ENCODE results near the gene HECA. TPM values are rescaled to one million over a fixed set of nuclear protein-coding genes. Genes with fewer than 3 reads are reported as not detected.

Gene HECA
- total and polyA plus RNA-seq, 2 of the 4 experiments (the other 2 are of a cell fraction) = 3.1 to 4.3 TPM

DNA sequence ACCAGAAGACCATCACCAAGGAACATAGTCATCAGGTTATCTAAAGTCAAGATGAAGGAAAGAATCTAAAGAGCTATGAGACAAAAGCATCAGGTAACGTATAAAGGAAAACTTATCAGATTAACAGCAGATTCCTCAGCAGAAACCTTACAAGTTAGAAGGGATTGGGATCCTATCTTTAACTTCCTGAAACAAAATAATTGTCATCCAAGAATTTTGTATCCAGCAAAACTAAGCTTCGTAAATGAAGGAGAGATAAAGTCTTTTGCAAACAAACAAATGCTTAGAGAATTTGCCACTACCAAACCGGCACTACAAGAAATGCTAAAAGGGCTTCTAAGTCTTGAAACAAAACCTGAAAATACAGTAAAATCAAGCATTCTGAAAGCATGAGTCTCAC is 71.0 kb downstream of the HECA start:
- no peak overlapping the region for H2AK5ac ChIP-seq (ENCODE audit: low read depth, low read length)
- POLR2A ChIA-PET (ENCODE audit: unreplicated experiment) = no interaction called here
- H3K36me3 ChIP-seq (ENCODE audit: control insufficient read depth, insufficient read depth, low read length) = no peaks in the 10 kb centered on the region

More for the DNA sequence above, 71.0 kb downstream of the HECA start:
- CTCF ChIA-PET = interaction anchor here (0.7 to 0.9 kb wide), 2 partner anchors 14 to 160 kb away, joined by 3 to 4 read pairs; no protein-coding TSS in a partner anchor
- Histone ChIP-seq H4K8ac (ENCODE audit: low read depth in 2 of 2, low read length in 2 of 2) (no peak overlapping the region), H3K23ac (ENCODE audit: low read depth, low read length) (no peak overlapping the region), H2AFZ (replicated peaks; ENCODE audit: low read length, poor library complexity) (no peak overlapping the region), H3K27me3 (ENCODE audit: control insufficient read depth, insufficient read depth, low read length) (no peaks in the 10 kb centered on the region), H4K5ac (ENCODE audit: low read depth, low read length) (no peak overlapping the region), H3K4me2 (ENCODE audit: low read depth, low read length) (no peak overlapping the region), H3K56ac (ENCODE audit: extremely low read depth, insufficient read depth, low read length) (no peak overlapping the region), H3K27ac (ENCODE audit: insufficient read depth, low read length) (no peak overlapping the region), H3K4me1 (ENCODE audit: control insufficient read depth, insufficient read depth, low read length) (no peaks in the 10 kb centered on the region), H2BK15ac (ENCODE audit: low read depth, low read length) (no peak overlapping the region), H3K9ac (ENCODE audit: low read depth, low read length) (no peak overlapping the region), H3K14ac (replicated peaks; ENCODE audit: low read depth, low read length) (no peak overlapping the region), H3K9me3 (ENCODE audit: control insufficient read depth, insufficient read depth, low read length) (peaks cover 11% of the 10 kb centered on the region; the same call in 1 of the 2 replicates), H2BK5ac (ENCODE audit: low read depth, low read length, poor library complexity, severe bottlenecking) (no peak overlapping the region), H4K20me1 (ENCODE audit: insufficient read depth, low read length) (no peaks in the 10 kb centered on the region), H3K79me1 (ENCODE audit: low read depth in 1 of 2, low read length in 2 of 2) (no peaks in the 10 kb centered on the region), H2BK120ac (ENCODE audit: low read depth, low read length) (no peak overlapping the region), H3K9me1 (ENCODE audit: insufficient read depth, low read length) (no peaks in the 10 kb centered on the region), H3K4ac (ENCODE audit: low read depth, low read length) (no peak overlapping the region), H3K4me3 (ENCODE audit: insufficient read depth, low read depth, low read length) (no peak overlapping the region), H4K91ac (ENCODE audit: insufficient read depth, low read depth, low read length) (no peak overlapping the region), H3K18ac (ENCODE audit: low read depth, low read length) (no peak overlapping the region), H2BK20ac (ENCODE audit: low read depth, low read length) (no peak overlapping the region), H2AK9ac (replicated peaks; ENCODE audit: low read depth, low read length, poor library complexity) (no peak overlapping the region)
- ATAC-seq (ENCODE audit: low read depth) = no peak
- dilution Hi-C loops (cut with HindIII; ENCODE audit: low sequenced_read_pairs, unreplicated experiment) = no loop called here
- no CpG with 5 or more reads among the region's 3 CpGs for WGBS, 2 experiments (ENCODE audit: extremely low coverage in 2 of 2, insufficient read length in 1 of 2)
- no peak for DNase-seq
- in situ Hi-C loops (cut with MboI; ENCODE audit: low sequenced_read_pairs) = no loop called here
- no TSS peak for BruUV-seq (replicated peaks)
- intact Hi-C loops (cut with micrococcal nuclease) = no loop called here
- TF ChIP-seq FOS (IDR thresholded peaks at IDR 0.05; ENCODE audit: low read depth, low read length) = no peak
- TF ChIP-seq MAFK (IDR thresholded peaks at IDR 0.05; ENCODE audit: low read depth, low read length) = no peak
- no peak for TF ChIP-seq RCOR1 (IDR thresholded peaks at IDR 0.05; ENCODE audit: insufficient replicate concordance, low read length)
- TF ChIP-seq RFX5 (IDR thresholded peaks at IDR 0.05; ENCODE audit: low read depth, low read length) = no peak
- TF ChIP-seq SMC3 (IDR thresholded peaks at IDR 0.05; ENCODE audit: low read depth, low read length) = no peak
- no peak for TF ChIP-seq BHLHE40 (IDR thresholded peaks at IDR 0.05; ENCODE audit: low read depth, low read length)
- no peak for TF ChIP-seq MXI1 (IDR thresholded peaks at IDR 0.05; ENCODE audit: borderline replicate concordance, low read depth, low read length)
- TF ChIP-seq CHD1 (IDR thresholded peaks at IDR 0.05; ENCODE audit: low read depth, low read length) = no peak
- TF ChIP-seq, protein P1, sequence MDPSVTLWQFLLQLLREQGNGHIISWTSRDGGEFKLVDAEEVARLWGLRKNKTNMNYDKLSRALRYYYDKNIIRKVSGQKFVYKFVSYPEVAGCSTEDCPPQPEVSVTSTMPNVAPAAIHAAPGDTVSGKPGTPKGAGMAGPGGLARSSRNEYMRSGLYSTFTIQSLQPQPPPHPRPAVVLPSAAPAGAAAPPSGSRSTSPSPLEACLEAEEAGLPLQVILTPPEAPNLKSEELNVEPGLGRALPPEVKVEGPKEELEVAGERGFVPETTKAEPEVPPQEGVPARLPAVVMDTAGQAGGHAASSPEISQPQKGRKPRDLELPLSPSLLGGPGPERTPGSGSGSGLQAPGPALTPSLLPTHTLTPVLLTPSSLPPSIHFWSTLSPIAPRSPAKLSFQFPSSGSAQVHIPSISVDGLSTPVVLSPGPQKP (IDR thresholded peaks at IDR 0.05; ENCODE audit: borderline replicate concordance, low read depth, low read length) = no peak
- TF ChIP-seq, protein P2, sequence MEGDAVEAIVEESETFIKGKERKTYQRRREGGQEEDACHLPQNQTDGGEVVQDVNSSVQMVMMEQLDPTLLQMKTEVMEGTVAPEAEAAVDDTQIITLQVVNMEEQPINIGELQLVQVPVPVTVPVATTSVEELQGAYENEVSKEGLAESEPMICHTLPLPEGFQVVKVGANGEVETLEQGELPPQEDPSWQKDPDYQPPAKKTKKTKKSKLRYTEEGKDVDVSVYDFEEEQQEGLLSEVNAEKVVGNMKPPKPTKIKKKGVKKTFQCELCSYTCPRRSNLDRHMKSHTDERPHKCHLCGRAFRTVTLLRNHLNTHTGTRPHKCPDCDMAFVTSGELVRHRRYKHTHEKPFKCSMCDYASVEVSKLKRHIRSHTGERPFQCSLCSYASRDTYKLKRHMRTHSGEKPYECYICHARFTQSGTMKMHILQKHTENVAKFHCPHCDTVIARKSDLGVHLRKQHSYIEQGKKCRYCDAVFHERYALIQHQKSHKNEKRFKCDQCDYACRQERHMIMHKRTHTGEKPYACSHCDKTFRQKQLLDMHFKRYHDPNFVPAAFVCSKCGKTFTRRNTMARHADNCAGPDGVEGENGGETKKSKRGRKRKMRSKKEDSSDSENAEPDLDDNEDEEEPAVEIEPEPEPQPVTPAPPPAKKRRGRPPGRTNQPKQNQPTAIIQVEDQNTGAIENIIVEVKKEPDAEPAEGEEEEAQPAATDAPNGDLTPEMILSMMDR (conservative IDR thresholded peaks at IDR 0.05; ENCODE audit: low read depth, low read length) = no peak
- TF ChIP-seq POLR2A (IDR thresholded peaks at IDR 0.05; ENCODE audit: low read depth, low read length) = no peak
- TF ChIP-seq RAD21 (IDR thresholded peaks at IDR 0.05; ENCODE audit: low read length) = no peak
- TF ChIP-seq CEBPB (IDR thresholded peaks at IDR 0.05; ENCODE audit: low read depth, low read length) = no peak
- TF ChIP-seq, protein P3, sequence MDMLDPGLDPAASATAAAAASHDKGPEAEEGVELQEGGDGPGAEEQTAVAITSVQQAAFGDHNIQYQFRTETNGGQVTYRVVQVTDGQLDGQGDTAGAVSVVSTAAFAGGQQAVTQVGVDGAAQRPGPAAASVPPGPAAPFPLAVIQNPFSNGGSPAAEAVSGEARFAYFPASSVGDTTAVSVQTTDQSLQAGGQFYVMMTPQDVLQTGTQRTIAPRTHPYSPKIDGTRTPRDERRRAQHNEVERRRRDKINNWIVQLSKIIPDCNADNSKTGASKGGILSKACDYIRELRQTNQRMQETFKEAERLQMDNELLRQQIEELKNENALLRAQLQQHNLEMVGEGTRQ (IDR thresholded peaks at IDR 0.05; ENCODE audit: low read depth, low read length) = no peak
- no peak for TF ChIP-seq NFE2L2 (IDR thresholded peaks at IDR 0.05; ENCODE audit: low read depth, low read length)
- no peak for TF ChIP-seq MAZ (IDR thresholded peaks at IDR 0.05; ENCODE audit: borderline replicate concordance, low read depth, low read length)
